B cell (primary cell): ENCODE data around the gene TRPV6.

Experiments used
- CTCF ChIP-seq: fragments of 200-600 bp; IDR thresholded peaks from one replicate; pipeline ENCODE4 v1.8.0; 2022; ENCODE audit warnings: antibody characterized with exemption, mild to moderate bottlenecking
- EZH2 ChIP-seq: IDR thresholded peaks from 2 replicates; pipeline ENCODE4 v1.6.1; 2012; ENCODE audit warnings: borderline replicate concordance, low read depth, mild to moderate bottlenecking, moderate library complexity, low read length; ENCODE audit not compliant: insufficient read depth, poor library complexity, severe bottlenecking

- TF ChIP-seq CTCF: no peak
- TF ChIP-seq EZH2: no peak
Observed at GRCh38 chr7:142886866-142887265, 1.3 kb upstream of the TRPV6 start.
